Panc1 (cell line): ENCODE results near the gene RPL22L1.

Experiments used
- CTCF ChIP-seq: fragments of 450-650 bp; IDR thresholded peaks from 2 replicates; pipeline ENCODE4 v1.5.1; 2017; ENCODE audit warnings: mild to moderate bottlenecking
- POLR2AphosphoS5 ChIP-seq: IDR thresholded peaks from 2 replicates; pipeline ENCODE4 v1.6.1; 2012; ENCODE audit warnings: mild to moderate bottlenecking, low read depth, low read length, moderate library complexity
- REST ChIP-seq, 2 experiments: IDR thresholded peaks; 2 replicates each; pipeline ENCODE4 v1.6.1; 2011 to 2012; ENCODE audit warnings: low read depth in 2 of 2, control low read depth in 1 of 2, low read length in 1 of 2, mild to moderate bottlenecking in 1 of 2, moderate library complexity in 1 of 2; ENCODE audit not compliant: insufficient read depth in 1 of 2
- SIN3A ChIP-seq: IDR thresholded peaks from 2 replicates; pipeline ENCODE4 v1.6.1; 2012; ENCODE audit warnings: low read depth, mild to moderate bottlenecking, low read length, moderate library complexity, borderline replicate concordance; ENCODE audit not compliant: insufficient read depth
- TCF7L2 ChIP-seq: IDR thresholded peaks from 2 replicates; pipeline ENCODE4 v1.6.1; 2011; ENCODE audit warnings: mild to moderate bottlenecking, low read depth, low read length, inconsistent platforms

DNA sequence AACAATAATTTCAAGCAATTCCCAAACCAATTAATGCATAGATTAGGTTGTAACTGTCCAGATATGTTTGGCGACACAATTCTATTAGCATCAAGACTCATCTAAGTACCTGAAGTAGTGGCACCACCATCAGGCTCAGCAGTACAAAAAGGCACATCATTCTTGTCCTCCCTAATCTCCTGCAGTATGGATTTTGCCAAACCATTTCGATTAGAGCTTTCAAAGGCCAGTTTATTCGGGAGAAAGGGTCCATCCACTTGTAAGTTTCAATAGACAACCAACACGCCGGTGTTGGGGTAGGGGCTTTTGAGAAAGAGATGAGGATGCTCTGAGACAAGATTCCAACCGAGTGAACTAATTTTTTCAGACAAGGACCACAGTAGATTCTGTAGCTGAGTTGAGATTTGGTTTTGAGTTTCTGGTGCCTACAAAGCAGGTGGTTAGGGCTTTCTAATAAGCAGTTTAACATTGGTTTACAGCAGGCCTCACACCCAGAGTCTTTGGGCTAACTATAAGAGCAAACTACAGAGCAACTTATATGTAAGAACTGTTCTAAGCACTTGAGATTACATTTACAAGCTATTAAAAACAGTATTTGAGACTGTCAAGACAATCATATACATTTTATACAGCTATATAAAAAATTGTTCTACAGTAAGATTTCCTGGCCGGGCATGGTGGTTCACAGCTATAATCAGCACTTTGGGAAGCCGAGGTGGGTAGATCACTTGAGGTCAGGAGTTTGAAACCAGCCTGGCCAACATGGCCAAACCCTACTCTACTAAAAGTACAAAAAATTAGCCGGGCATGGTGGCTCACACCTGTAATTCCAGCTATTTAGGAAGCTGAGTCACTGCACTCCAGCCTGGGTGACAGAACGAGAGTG lies 4.5 kb downstream of the RPL22L1 start:
- TF ChIP-seq CTCF = no peak
- no peak for TF ChIP-seq REST (IDR thresholded peaks at IDR 0.05; ENCODE audit: insufficient read depth in 1 of 2, low read depth in 2 of 2, low read length in 1 of 2)
- TF ChIP-seq SIN3A = 0 out of 2 replicates have a peak, but pooled peaks have one; percentile 64
- no peak; the same call in 1 of the 2 replicates for TF ChIP-seq POLR2AphosphoS5
- TF ChIP-seq TCF7L2 = no peak
